NCI-H1417 (cell line): ENCODE measurements around the gene ADI1.

Experiments used
- DNase-seq, 3 experiments: peaks; one replicate each; lab custom pipeline; 2025; lab: John Stamatoyannopoulos, UW

Gene ADI1

GRCh38 chr2:3519255-3520205 lies at the start of gene ADI1:
Gene ADI1, minus strand, starts transcription at chr2:3519531. Its CDS starts 44 bp downstream, at chr2:3519487.
- DNase-seq: peak; percentile 82 to 97 (median 96)

GRCh38 chr2:3566806-3567205 lies 47.5 kb upstream of the ADI1 start:
- no peak for DNase-seq

GRCh38 chr2:3565117-3565516 lies 45.8 kb upstream of the ADI1 start:
- DNase-seq: no peak

- DNase-seq: no peak
Observed at GRCh38 chr2:3563521-3563976, 44.2 kb upstream of the ADI1 start.

- DNase-seq: peak; percentile 98 to 100 (median 99)
Observed at GRCh38 chr2:3558205-3559014, 39.1 kb upstream of the ADI1 start, which contains the start of gene RNASEH1. Gene RNASEH1, minus strand, starts transcription at chr2:3558333. Its CDS starts 73 bp downstream, at chr2:3558260.

- no peak for DNase-seq
Observed at GRCh38 chr2:3557639-3558204, 38.4 kb upstream of the ADI1 start.

GRCh38 chr2:3553946-3554345 lies 34.6 kb upstream of the ADI1 start:
- no peak for DNase-seq

- no peak for DNase-seq
Observed at GRCh38 chr2:3547915-3548314, 28.6 kb upstream of the ADI1 start.

GRCh38 chr2:3545788-3546478 lies 26.6 kb upstream of the ADI1 start:
- no peak for DNase-seq

GRCh38 chr2:3543023-3543683 lies 23.8 kb upstream of the ADI1 start:
- DNase-seq: no peak

- DNase-seq: no peak
Observed at GRCh38 chr2:3542107-3542506, 22.8 kb upstream of the ADI1 start.

- DNase-seq: no peak
Observed at GRCh38 chr2:3539836-3540235, 20.5 kb upstream of the ADI1 start.

- no peak for DNase-seq
Observed at GRCh38 chr2:3536682-3537632, 17.6 kb upstream of the ADI1 start.

- no peak for DNase-seq
Observed at GRCh38 chr2:3535794-3536681, 16.7 kb upstream of the ADI1 start.

- DNase-seq: no peak
Observed at GRCh38 chr2:3535467-3535793, 16.1 kb upstream of the ADI1 start.

- DNase-seq: no peak
Observed at GRCh38 chr2:3534251-3534814, 15.0 kb upstream of the ADI1 start.

- no peak for DNase-seq
Observed at GRCh38 chr2:3533836-3534235, 14.5 kb upstream of the ADI1 start.

GRCh38 chr2:3532941-3533340 lies 13.6 kb upstream of the ADI1 start:
- DNase-seq: no peak
